ENCODE data around the gene LRRC27.
A peak's percentile ranks its signal among the peaks of the same experiment; 100 is the strongest.

LRRC27 gene

DNA sequence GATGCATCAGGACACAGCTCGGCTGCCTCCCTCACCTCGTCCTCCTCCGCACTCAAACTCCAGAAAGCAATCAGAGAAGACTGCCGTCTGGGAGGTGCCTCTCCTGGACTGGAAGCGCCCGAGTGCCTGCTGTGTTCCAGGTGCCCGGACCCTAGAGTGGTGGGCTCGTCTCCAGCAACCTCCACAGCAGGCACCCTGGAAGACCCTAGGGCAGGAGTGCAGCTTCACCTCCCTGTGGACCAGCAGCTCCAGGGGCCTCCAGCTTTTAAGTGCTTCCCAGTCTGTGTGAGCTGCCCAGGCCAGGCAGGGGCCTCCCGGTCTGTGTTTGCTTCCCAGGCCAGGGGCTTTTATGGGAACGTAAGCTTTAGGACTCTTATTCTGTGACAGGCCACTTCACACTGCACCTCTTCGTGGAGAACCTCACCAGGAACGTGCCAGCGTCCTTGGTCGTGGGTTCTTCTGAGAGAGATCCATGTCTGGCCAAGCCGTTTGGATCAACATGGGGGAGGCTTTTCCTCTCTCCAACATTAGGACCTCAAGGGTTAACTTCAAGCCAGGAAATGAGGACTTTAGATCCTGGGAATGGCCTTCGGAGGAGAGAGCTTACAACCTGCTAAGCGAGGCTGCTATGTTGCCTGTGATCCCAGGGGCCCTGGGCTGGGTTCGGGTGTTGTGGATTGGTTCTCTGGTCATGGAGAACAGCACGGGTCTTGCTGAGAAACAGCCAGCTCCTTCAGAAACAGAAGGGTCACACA, 59.1 kb downstream of the LRRC27 start:
- FAIRE-seq, result no peak
- no peak for TF ChIP-seq POLR2A (IDR thresholded peaks at IDR 0.05; ENCODE audit: low read depth, low read length)
- no peak for DNase-seq (ENCODE audit: insufficient read length, low spot score)

DNA sequence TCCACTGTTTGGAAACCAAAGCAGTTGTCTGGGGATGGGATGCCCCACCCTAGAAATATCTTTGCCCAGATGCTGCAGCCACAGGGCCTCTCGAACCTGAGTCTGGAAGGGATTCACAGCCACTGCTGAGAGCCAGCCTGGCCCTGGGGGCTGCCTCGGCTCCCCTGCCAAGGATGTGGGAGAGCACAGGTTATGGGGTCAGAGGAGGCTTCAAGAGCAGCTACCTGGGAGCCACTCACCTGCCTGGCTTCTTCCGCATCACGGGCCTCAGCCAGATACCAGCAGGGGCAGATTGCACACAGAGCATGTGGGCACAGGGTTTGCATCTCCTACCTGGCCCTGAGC, 59.7 kb downstream of the LRRC27 start:
- DNase-seq (ENCODE audit: insufficient read length, low spot score) (no peak), FAIRE-seq (no peak)
- no peak for TF ChIP-seq POLR2A (IDR thresholded peaks at IDR 0.05; ENCODE audit: low read depth, low read length)

- FAIRE-seq (no peak), DNase-seq (ENCODE audit: insufficient read length, low spot score) (no peak)
- no peak for TF ChIP-seq POLR2A (IDR thresholded peaks at IDR 0.05; ENCODE audit: low read depth, low read length)
Observed at GRCh38 chr10:132392184-132392800, 60.3 kb downstream of the LRRC27 start.

GRCh38 chr10:132392811-132393694, 61.1 kb downstream of the LRRC27 start:
- no peak for FAIRE-seq
- DNase-seq (ENCODE audit: insufficient read length, low spot score), result peak; percentile 77
- no peak for TF ChIP-seq POLR2A (IDR thresholded peaks at IDR 0.05; ENCODE audit: low read depth, low read length)

- DNase-seq (ENCODE audit: insufficient read length, low spot score), result no peak
- no peak for FAIRE-seq
- no peak for TF ChIP-seq POLR2A (IDR thresholded peaks at IDR 0.05; ENCODE audit: low read depth, low read length)
Observed at GRCh38 chr10:132393695-132394181, 61.7 kb downstream of the LRRC27 start.

DNA sequence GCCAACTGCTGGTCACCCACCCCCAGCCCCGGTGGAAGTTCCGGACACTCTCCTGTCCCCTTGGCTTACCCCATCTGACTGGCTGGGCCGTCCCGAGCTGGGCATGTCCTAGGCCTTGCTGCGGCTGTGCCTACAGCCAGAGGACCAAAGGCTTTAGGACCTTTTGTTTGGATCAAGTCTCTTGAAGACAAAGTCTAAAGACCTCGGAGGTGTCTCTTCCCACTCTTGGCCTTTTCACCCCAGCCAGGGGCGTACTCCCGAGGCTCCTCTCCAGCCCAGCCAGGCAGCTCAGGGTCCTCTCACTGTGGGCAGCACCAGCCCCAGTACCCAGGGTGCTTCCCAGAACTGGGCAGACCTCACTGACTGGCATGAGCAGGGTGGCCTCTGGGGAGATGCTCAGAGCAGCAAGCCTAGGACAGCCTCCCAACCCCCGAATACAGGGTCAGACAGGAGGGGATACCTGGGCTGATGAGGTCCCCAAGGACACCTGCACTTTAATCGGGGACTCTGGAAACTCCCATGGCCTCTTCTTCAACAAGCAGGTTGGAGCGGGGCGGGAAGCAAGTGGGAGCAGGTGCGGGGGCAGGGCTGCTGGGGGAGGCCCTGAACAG, 62.3 kb downstream of the LRRC27 start:
- no peak for FAIRE-seq
- DNase-seq (ENCODE audit: insufficient read length, low spot score), result no peak
- no peak for TF ChIP-seq POLR2A (IDR thresholded peaks at IDR 0.05; ENCODE audit: low read depth, low read length)

DNA sequence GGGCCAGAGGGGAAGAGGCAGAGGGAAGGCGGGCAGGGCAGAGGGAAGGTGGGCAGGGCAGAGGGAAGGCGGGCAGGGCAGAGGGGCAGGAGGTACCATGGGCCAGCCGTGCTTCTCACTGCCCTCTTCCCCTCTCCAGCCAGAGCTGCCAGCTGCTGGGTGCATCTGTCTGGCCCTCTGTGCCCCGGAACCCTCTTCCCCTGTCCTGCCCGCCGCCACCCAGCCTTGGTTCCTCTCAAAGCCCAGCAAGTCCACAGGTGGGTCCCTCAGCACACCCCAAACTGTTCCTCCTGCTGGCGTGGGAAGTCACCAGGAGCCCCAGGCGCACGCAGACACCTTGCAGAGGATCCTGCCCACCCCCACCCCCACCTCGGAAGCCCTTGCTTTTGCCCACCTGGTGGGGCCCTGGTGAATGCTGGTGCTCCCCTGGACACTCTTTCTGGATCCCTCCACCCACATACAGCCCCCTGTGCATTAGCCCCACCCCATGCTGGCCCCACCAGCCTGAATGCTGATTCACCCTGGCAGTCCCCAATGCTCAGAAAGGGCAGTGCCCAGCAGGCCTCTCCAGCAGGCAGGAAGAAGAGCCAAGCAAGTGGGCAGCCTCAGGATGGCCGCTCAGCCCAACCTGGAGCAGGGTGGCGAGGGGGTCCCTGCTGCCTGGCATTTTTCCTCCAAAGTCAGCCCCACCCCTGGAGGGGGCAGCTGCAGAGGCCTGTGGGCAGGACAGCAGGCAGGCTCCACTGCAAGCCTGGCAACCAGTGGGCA, 63.1 kb downstream of the LRRC27 start:
- FAIRE-seq (no peak), DNase-seq (ENCODE audit: insufficient read length, low spot score) (no peak)
- TF ChIP-seq POLR2A (IDR thresholded peaks at IDR 0.05; ENCODE audit: low read depth, low read length), result no peak

DNA sequence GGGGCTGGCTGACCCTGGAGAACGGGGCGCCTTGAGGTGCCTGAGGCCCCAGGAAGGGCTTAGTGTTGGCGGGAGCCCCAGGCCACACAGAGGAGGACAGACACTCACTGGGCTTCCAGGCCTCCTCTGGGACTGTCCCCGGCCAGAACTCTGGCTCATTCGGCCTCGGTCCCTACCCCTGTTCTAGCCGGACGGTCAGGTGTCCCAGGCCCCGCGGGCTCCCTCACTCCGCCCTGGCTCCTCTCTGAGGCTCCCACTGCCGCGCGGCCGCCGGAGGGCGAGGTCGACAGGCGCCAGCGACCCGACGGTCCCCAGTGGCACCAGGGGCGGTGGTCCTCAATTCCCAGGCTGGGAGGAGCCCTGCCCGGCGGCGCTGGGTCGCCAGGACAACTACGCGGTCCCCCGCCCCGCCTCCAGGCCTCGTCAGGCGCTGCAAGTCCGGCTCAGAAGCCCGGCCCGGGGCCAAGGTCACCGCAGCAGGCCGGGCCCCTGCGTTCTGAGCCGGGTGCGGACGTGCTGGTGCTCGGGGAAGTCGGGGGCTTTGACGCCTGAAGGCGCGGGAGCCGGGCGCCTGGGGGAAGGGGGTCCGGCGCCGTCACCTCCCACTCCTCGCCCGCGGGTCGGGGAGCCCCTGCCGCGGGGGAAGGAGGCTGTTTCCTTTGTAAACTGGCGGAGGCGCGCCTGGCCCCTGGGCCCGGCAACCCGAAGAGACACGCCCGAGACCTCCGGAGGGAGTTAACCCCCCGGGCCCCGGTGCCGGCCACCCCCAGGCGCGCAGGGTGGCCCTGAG, 63.9 kb downstream of the LRRC27 start:
- FAIRE-seq, result no peak
- no peak for TF ChIP-seq POLR2A (IDR thresholded peaks at IDR 0.05; ENCODE audit: low read depth, low read length)
- no peak for DNase-seq (ENCODE audit: insufficient read length, low spot score)

GRCh38 chr10:132396494-132397035, 64.6 kb downstream of the LRRC27 start:
- FAIRE-seq (no peak), DNase-seq (ENCODE audit: insufficient read length, low spot score) (no peak)
- no peak for TF ChIP-seq POLR2A (IDR thresholded peaks at IDR 0.05; ENCODE audit: low read depth, low read length)

- DNase-seq (ENCODE audit: insufficient read length, low spot score) (no peak), FAIRE-seq (no peak)
- peak; percentile 41; the same call in 1 of the 2 replicates for TF ChIP-seq POLR2A (IDR thresholded peaks at IDR 0.05; ENCODE audit: low read depth, low read length)
Observed at GRCh38 chr10:132397036-132397541, 65.1 kb downstream of the LRRC27 start, which contains the start of gene PWWP2B. Gene PWWP2B, plus strand, starts transcription at chr10:132397200. Its CDS starts 27 bp downstream, at chr10:132397227.

DNA sequence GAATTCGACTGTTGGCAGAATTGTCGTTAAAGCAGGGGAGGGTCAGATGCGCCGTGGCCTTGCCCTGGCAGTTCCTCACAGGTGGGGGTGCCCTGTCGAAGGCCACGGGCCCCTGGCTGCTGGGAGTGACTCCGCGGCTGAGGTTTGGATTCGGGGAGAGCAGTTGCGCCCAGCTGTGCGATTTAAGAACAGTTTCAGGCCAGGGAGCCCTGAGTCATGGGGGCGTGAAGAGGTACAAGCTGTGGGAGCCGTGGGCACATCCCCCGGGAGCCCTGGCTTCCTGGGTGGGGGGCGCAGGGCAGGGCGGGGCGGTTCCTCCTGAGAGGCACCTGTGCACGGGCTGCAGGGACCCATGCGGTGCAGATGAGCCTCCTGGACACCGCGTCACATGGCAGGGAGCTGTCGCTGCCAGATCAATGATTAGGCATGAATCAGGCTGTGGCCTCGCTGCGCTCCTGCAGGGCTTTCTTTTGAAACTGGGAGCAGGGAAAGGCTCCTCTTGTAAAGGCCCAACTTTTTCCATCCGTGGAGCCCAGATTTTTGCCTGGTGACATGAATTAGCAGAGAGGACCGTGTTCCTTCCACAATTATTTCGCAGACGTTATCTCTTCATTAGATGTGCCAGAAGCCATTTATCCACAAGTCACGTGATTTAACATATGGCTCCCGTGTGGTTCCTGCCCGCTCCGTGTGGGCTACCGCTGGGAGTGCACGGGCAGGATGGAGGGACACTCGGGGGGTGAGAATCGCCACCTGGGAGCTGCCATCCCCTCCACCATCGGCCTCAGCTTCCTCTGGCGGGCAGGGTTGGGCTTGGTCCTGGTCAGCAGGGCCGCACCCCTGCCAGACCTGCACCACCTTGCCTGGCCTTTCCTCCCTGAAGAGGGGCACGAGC, 65.9 kb downstream of the LRRC27 start:
- DNase-seq (ENCODE audit: insufficient read length, low spot score), result peak; percentile 69

More for the DNA sequence above, 65.9 kb downstream of the LRRC27 start:
- FAIRE-seq, result no peak
- no peak for TF ChIP-seq POLR2A (IDR thresholded peaks at IDR 0.05; ENCODE audit: low read depth, low read length)
